ENCODE measurements around the gene PNP.

The PNP gene

GRCh38 chr14:20493634-20494033 lies 24.4 kb downstream of the PNP start:
- no peaks in the 10 kb centered on the region for H3K9me3 ChIP-seq
- peaks cover 39 to 48% of the 10 kb centered on the region in 2 experiments for H3K4me1 ChIP-seq (ENCODE audit: control insufficient read depth in 1 of 2, insufficient read depth in 1 of 2, low read depth in 1 of 2, low read length in 1 of 2)
- H3K27ac ChIP-seq: peak overlapping the region; percentile 60
- no peaks in the 10 kb centered on the region for H3K36me3 ChIP-seq
- no peak overlapping the region for H3K4me3 ChIP-seq (ENCODE audit: low read depth in 1 of 2, low read length in 1 of 2)
- H3K27me3 ChIP-seq: no peaks in the 10 kb centered on the region
- TF ChIP-seq CTCF (IDR thresholded peaks at IDR 0.05): no peak

- Histone ChIP-seq H3K4me1 (ENCODE audit: control insufficient read depth in 1 of 2, insufficient read depth in 1 of 2, low read depth in 1 of 2, low read length in 1 of 2) (peaks cover 35 to 39% of the 10 kb centered on the region in 2 experiments), H3K9me3 (no peaks in the 10 kb centered on the region), H3K27ac (peak overlapping the region; percentile 58), H3K36me3 (no peaks in the 10 kb centered on the region), H3K4me3 (ENCODE audit: low read depth in 1 of 2, low read length in 1 of 2) (no peak overlapping the region), H3K27me3 (no peaks in the 10 kb centered on the region)
- no peak for TF ChIP-seq CTCF (IDR thresholded peaks at IDR 0.05)
These were observed 25.9 kb downstream of the PNP start for GRCh38 chr14:20494935-20495766.

DNA sequence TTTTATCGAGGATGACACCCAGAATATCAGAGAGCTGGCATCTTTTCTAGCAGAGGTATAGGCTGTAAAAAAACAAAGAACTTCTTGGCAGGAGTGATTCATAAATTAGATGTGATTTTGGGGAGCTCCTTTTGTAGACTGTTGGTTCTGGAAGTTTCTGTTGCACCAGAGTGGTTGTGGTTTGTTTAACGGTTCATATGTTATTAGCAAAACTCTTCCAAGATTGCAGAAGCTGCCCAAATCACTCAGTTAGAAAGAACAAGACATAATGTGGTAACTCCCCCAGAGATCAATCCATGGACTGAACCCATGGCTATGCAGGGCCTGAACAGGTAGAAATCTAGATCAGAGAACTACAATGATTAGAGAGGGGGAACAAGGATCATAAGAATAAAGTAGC lies 29.4 kb downstream of the PNP start:
- no peaks in the 10 kb centered on the region for H3K36me3 ChIP-seq

GRCh38 chr14:20499108-20499507 lies 29.9 kb downstream of the PNP start:
- no peaks in the 10 kb centered on the region for H3K36me3 ChIP-seq
- no peak for TF ChIP-seq CTCF (IDR thresholded peaks at IDR 0.05)
- H3K4me1 ChIP-seq (ENCODE audit: control insufficient read depth in 1 of 2, insufficient read depth in 1 of 2, low read depth in 1 of 2, low read length in 1 of 2): peaks cover 14 to 20% of the 10 kb centered on the region in 2 experiments
- H3K9me3 ChIP-seq: no peaks in the 10 kb centered on the region
- H3K4me3 ChIP-seq (ENCODE audit: low read depth in 1 of 2, low read length in 1 of 2): no peak overlapping the region
- H3K27ac ChIP-seq: no peak overlapping the region
- no peaks in the 10 kb centered on the region for H3K27me3 ChIP-seq

More for the DNA sequence above, 29.4 kb downstream of the PNP start:
- H3K9me3 ChIP-seq: no peaks in the 10 kb centered on the region
- peaks cover 19 to 25% of the 10 kb centered on the region in 2 experiments for H3K4me1 ChIP-seq (ENCODE audit: control insufficient read depth in 1 of 2, insufficient read depth in 1 of 2, low read depth in 1 of 2, low read length in 1 of 2)
- no peak overlapping the region for H3K4me3 ChIP-seq (ENCODE audit: low read depth in 1 of 2, low read length in 1 of 2)
- no peaks in the 10 kb centered on the region for H3K27me3 ChIP-seq
- TF ChIP-seq CTCF (IDR thresholded peaks at IDR 0.05): no peak
- no peak overlapping the region for H3K27ac ChIP-seq

GRCh38 chr14:20499881-20500280 lies 30.7 kb downstream of the PNP start:
- no peak for TF ChIP-seq CTCF (IDR thresholded peaks at IDR 0.05)
- Histone ChIP-seq H3K4me3 (ENCODE audit: low read depth in 1 of 2, low read length in 1 of 2) (no peak overlapping the region), H3K4me1 (ENCODE audit: control insufficient read depth in 1 of 2, insufficient read depth in 1 of 2, low read depth in 1 of 2, low read length in 1 of 2) (peaks cover 14 to 19% of the 10 kb centered on the region in 2 experiments), H3K36me3 (no peaks in the 10 kb centered on the region), H3K9me3 (no peaks in the 10 kb centered on the region), H3K27me3 (no peaks in the 10 kb centered on the region), H3K27ac (no peak overlapping the region)
